Neural cell (in vitro differentiated cells): ENCODE measurements around the gene CALHM5.

ENCODE experiments used
- CTCF ChIP-seq: fragments of 450-650 bp; IDR thresholded peaks from 2 replicates; pipeline ENCODE4 v1.5.1; 2014; ENCODE audit warnings: antibody characterized with exemption, mild to moderate bottlenecking, moderate library complexity; ENCODE audit not compliant: poor library complexity, severe bottlenecking
- EP300 ChIP-seq: fragments of 450-650 bp; conservative IDR thresholded peaks from 2 replicates; pipeline ENCODE4 v1.6.1; 2014; ENCODE audit warnings: antibody characterized with exemption, mild to moderate bottlenecking, moderate library complexity; ENCODE audit not compliant: poor library complexity, severe bottlenecking
- MXI1 ChIP-seq: fragments of 450-650 bp; conservative IDR thresholded peaks from 2 replicates; pipeline ENCODE4 v1.6.1; 2014; ENCODE audit warnings: antibody characterized with exemption, mild to moderate bottlenecking; ENCODE audit not compliant: poor library complexity, severe bottlenecking
- POLR2AphosphoS5 ChIP-seq: IDR thresholded peaks from 2 replicates; pipeline ENCODE4 v1.6.1; 2012
- TAF1 ChIP-seq: IDR thresholded peaks from 2 replicates; pipeline ENCODE4 v1.6.1; 2012; ENCODE audit warnings: low read depth
- TF ChIP-seq, protein P1 (sequence below): IDR thresholded peaks from 2 replicates; pipeline ENCODE4 v1.6.1; 2012; ENCODE audit warnings: borderline replicate concordance

DNA sequence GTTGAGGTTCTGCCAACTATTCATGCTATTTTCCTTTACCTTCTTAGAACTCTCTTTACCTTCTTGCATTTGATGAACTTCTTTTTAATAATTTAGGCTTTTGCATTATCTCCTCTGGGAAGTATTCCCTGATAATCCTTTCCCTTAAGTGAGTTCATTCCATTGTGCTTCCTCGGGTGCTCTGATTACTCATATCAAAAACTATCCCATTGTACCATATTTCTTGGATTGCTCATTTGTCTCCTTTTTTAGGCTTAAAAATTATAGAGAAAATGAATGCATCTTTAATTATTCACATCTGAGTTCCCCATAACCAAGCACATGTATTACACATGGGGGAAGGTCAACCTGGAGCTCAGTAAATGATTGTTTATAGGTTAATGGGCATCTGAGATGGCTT is 44.6 kb downstream of the CALHM5 start:
- TF ChIP-seq CTCF (no peak), TAF1 (no peak), POLR2AphosphoS5 (no peak), EP300 (no peak), MXI1 (no peak)
- TF ChIP-seq, protein P1, sequence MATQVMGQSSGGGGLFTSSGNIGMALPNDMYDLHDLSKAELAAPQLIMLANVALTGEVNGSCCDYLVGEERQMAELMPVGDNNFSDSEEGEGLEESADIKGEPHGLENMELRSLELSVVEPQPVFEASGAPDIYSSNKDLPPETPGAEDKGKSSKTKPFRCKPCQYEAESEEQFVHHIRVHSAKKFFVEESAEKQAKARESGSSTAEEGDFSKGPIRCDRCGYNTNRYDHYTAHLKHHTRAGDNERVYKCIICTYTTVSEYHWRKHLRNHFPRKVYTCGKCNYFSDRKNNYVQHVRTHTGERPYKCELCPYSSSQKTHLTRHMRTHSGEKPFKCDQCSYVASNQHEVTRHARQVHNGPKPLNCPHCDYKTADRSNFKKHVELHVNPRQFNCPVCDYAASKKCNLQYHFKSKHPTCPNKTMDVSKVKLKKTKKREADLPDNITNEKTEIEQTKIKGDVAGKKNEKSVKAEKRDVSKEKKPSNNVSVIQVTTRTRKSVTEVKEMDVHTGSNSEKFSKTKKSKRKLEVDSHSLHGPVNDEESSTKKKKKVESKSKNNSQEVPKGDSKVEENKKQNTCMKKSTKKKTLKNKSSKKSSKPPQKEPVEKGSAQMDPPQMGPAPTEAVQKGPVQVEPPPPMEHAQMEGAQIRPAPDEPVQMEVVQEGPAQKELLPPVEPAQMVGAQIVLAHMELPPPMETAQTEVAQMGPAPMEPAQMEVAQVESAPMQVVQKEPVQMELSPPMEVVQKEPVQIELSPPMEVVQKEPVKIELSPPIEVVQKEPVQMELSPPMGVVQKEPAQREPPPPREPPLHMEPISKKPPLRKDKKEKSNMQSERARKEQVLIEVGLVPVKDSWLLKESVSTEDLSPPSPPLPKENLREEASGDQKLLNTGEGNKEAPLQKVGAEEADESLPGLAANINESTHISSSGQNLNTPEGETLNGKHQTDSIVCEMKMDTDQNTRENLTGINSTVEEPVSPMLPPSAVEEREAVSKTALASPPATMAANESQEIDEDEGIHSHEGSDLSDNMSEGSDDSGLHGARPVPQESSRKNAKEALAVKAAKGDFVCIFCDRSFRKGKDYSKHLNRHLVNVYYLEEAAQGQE = no peak
